IPS DF 6.9 (cell line): Measurements from ENCODE around the gene KRT79.

ENCODE experiments used
- DNase-seq: peaks from one replicate; pipeline ENCODE4 v3.0.0-alpha.2; 2013; ENCODE audit warnings: low read depth, low spot score
- H3K27ac ChIP-seq: one replicate; pipeline ENCODE4 v1.5.1; 2013; ENCODE audit warnings: low read length, control low read depth
- H3K27me3 ChIP-seq: 2 replicates; pipeline ENCODE4 v1.6.1; 2013; ENCODE audit warnings: mild to moderate bottlenecking, low read length; ENCODE audit not compliant: control insufficient read depth, insufficient read depth
- H3K36me3 ChIP-seq: 2 replicates; pipeline ENCODE4 v1.6.1; 2013; ENCODE audit warnings: low read length; ENCODE audit not compliant: control insufficient read depth, insufficient read depth
- H3K4me1 ChIP-seq: 2 replicates; pipeline ENCODE4 v1.6.1; 2013; ENCODE audit warnings: low read length; ENCODE audit not compliant: control insufficient read depth, insufficient read depth
- H3K4me3 ChIP-seq: 2 replicates; pipeline ENCODE4 v1.5.1; 2013; ENCODE audit warnings: mild to moderate bottlenecking, low read length
- H3K9me3 ChIP-seq: 2 replicates; pipeline ENCODE4 v1.6.1; 2013; ENCODE audit warnings: low read length, inconsistent platforms; ENCODE audit not compliant: control insufficient read depth, insufficient read depth
- WGBS: extraction: QIAGEN DNeasy Blood & Tissue Kit; methylation state at CpG from one replicate; pipeline ENCODE4 v1.1.7; 2013; ENCODE audit warnings: mixed read lengths, missing lambda C conversion rate; ENCODE audit not compliant: insufficient read length, insufficient coverage; 5-methylcytosine and 5-hydroxymethylcytosine counted together

The KRT79 gene

DNA sequence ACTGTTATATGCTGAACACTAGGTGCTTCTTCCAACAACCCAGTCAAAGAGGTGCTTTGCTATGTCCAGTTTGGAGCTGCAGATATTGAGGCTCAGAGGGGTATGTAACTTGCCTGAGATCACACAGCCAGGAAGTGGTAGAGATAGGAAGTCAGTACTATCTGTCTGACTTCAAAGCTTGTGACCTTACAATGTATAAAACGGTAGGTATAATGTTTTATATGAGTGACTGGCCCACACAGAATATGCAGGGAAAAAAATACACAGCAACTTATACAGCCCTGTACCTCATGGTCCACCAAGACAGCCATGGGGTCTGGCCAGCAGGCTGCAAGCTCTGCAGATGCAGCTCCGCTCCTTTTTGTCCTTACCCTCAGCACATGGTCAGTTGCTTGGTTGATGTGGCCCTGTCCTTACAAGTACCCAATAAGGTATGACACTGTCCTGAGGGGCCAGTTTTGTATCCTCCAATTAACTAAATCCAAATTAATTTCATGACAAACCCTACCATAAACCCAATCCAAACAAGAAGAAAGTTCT, 16.3 kb downstream of the KRT79 start:
- no peaks in the 10 kb centered on the region for H3K4me1 ChIP-seq
- no peaks in the 10 kb centered on the region for H3K27me3 ChIP-seq
- H3K36me3 ChIP-seq, result no peaks in the 10 kb centered on the region
- no peak overlapping the region for H3K4me3 ChIP-seq
- DNase-seq, result no peak
- no peaks in the 10 kb centered on the region for H3K9me3 ChIP-seq
- no peak overlapping the region for H3K27ac ChIP-seq
- WGBS, result no CpG with 5 or more reads among the region's 2 CpGs

DNA sequence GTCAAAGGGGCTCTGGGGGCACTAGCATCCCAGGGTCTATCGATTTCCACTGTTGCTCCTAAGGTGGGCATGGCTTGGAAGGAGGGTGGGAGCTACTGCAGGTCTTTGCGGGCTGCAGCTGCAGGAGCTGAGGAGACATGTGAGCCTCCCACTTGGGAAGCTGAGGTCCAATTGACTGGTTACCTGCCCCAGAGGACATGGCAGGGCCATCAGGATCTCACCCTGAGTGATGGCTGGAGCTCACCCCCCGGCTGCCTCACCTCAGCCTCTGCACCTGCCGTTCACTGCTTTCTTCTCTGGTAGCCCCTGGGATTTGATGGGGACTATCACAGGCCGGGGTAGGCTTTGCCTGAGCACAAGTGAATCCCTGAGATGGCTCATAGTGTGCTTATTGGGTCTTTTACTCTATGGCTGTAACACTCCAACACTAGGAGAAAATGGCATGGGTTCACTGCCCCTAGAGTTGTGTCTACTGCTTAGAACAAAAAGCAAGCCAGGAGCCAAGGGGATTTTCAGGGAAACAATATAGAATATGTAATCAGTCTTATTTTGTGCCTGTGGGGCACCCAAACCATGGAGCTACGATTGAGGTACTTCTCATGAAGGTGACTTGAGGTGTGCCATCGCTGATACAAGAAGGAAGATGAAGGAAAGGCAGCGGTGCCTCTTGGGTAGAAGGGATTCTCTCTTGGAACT, 17.0 kb downstream of the KRT79 start:
- no peaks in the 10 kb centered on the region for H3K9me3 ChIP-seq
- H3K4me3 ChIP-seq, result no peak overlapping the region
- WGBS, result no CpG with 5 or more reads among the region's 8 CpGs
- H3K27ac ChIP-seq, result no peak overlapping the region
- no peak for DNase-seq
- H3K4me1 ChIP-seq, result no peaks in the 10 kb centered on the region
- H3K27me3 ChIP-seq, result no peaks in the 10 kb centered on the region
- H3K36me3 ChIP-seq, result no peaks in the 10 kb centered on the region

DNA sequence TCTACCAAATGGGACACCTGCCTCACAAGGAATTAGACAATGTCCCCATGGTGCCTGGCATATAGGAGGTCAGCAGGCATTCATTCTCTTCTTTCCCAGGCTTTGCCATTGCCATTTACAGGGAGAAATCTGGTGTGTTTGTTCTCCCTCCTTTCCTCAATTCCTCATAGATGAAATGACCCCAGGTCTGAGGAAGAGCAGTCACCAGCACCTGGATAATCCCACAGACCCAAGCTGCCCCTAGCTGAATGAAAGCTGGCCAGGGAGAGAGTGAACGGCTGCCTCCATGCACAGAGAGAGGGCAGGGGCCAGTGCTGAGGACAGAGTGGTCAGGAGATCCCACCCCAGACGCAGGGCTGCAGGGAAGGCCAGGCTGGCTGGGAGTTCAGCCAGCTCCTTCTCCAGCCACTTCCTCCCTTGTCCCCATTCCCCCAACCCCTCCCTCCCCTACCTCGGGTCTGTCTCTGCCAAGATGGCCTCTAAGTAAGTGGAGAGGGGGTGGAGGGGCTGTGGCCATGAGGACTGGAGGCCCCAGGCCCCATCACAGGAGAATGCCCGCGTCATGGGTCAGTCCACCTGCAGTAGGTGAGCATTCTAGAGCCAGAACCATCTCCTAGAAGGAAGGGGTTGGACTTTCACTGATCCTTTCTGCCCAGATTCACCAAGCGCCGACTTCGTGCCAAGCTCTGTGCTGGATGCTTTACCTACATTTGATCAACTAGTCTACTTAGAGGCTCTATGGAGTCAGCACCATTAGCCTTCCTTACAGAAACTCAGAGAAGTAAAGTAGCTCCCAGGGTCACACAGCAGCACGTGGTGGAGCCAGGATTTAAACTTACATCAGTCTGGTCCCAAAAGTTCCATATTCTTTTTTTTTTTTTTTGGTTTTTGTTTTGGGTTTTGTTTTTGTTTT, 18.2 kb downstream of the KRT79 start:
- no peak overlapping the region for H3K27ac ChIP-seq
- H3K27me3 ChIP-seq, result no peaks in the 10 kb centered on the region
- H3K36me3 ChIP-seq, result no peaks in the 10 kb centered on the region
- H3K9me3 ChIP-seq, result no peaks in the 10 kb centered on the region
- no peak for DNase-seq
- WGBS, result no CpG with 5 or more reads among the region's 9 CpGs
- no peak overlapping the region for H3K4me3 ChIP-seq
- H3K4me1 ChIP-seq, result no peaks in the 10 kb centered on the region

DNA sequence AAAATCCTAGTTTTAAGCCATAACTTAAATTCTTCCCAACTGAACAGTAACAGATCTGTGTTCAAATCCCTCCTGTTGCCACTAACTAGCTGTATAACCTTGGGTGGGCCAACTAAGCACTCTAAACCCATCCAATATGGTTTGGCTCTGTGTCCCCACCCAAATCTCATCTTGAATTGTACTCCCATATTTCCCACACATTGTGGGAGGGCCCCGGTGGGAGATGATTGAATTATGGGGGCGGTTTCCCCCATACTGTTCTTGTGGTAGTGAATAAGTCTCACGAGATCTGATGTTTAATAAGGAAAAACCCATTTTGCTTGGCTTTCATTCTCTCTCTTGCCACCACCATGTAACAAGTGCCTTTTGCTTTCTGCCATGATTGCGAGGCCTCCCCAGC, 18.9 kb downstream of the KRT79 start:
- no peak for DNase-seq
- WGBS, result no CpG with 5 or more reads among the region's 4 CpGs
- H3K4me1 ChIP-seq, result no peaks in the 10 kb centered on the region

DNA sequence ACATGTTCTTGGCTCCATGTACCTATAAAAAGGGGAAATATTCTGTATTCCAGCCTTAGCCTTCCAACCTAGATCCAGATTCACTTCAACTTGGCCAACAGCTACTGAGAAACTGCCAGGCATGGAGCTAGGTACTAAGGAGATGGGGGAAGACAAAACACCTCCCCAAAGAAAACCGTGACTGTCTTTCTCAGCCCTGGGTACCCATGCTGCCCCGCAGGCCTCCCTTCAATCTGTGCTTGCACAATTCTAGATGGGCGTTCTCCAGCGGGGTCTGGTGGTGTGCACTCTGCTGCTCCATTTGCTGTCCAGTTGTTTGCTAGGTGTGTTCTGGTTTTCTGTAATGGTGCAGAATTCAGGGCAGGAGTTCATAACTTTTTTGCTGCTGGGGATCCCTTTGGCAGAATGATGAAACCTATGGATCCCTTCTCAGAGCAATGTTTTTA, 19.4 kb downstream of the KRT79 start:
- Histone ChIP-seq H3K36me3 (no peaks in the 10 kb centered on the region), H3K27me3 (no peaks in the 10 kb centered on the region), H3K27ac (no peak overlapping the region), H3K4me1 (no peaks in the 10 kb centered on the region), H3K4me3 (no peak overlapping the region), H3K9me3 (no peaks in the 10 kb centered on the region)
- DNase-seq, result no peak
- WGBS, result no CpG with 5 or more reads among the region's 4 CpGs

More for the DNA sequence above, 18.9 kb downstream of the KRT79 start:
- Histone ChIP-seq H3K4me3 (no peak overlapping the region), H3K27ac (no peak overlapping the region), H3K36me3 (no peaks in the 10 kb centered on the region), H3K9me3 (no peaks in the 10 kb centered on the region), H3K27me3 (no peaks in the 10 kb centered on the region)

DNA sequence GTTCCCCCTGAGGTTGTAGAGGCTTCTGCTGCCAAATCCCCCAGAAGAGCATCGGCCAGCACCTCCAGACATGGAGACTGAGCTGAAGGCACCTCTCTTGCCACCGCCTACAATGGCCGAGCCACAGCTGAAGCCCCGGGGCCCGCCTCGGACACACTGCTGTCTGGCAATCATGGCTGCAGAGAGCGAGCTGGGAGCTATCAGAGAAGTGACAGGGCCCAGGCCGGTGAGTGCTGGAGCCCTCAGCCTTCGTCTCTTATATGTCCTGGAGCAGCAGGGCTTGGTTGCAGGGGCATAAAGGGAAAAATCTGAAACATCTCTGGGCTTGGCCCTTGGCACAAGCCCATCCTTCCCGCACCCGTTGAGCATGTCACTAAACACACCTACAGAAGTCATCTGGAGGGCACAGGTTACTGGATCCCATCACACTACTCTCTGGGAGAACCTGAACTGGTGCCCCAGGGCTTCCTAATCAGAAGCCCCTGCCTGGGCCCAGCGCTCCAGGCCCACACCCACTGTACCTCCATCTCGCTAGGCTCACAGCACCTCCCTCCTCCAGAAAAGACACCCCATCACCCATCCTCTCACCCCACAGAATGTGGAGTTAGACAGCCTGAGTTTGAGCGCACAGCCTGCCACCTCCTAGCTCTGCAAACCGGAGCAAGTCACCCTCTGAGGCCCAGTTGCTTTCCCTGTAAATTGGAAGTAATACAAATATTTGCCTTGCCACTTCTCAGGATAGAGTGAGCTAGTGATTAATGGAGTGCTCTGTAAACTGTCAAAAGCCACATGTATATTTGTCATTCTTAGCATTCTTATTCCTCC, 20.0 kb downstream of the KRT79 start, which contains the start of gene KRT4:
Gene KRT4 (minus strand): TSS at position 232 of the 825 bp plus-strand sequence. CDS start 58 bp downstream, at position 174.
- Histone ChIP-seq H3K27ac (no peak within 1 kb of the TSS), H3K27me3 (no peaks in the 10 kb centered on the region), H3K4me3 (no peak within 1 kb of the TSS), H3K4me1 (no peaks in the 10 kb centered on the region), H3K9me3 (no peaks in the 10 kb centered on the region), H3K36me3 (no peaks in the 10 kb centered on the region)
- no CpG with 5 or more reads among the region's 15 CpGs for WGBS
- DNase-seq, result no peak

DNA sequence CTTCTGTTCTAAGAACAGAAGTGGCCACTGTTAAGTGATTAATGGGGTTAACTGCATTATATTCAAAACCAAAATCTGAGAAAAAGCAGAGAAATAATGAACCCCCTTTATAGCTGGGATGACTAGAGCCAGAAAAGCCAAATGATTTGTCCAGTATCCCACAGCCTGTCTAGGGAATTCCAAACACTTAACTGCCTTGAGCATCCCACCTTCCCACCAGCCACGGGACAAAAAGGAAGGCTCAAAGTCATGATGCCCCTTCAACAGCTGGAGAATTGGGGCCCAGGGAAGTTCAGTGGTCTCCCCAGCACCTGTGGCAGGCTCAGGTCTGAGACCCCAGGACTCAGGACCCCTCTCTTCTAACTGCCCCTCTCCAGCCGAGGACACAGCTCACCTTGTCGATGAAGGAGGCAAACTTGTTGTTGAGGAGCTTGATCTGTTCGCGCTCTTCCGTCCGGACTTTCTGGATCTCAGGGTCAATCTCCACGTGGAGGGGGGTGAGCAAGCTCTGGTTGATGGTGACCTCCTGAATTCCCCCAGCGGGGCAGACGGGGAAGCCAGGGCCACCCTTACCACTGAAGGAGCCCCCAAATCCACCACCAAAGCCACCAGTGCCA, 20.8 kb downstream of the KRT79 start:
- H3K27me3 ChIP-seq, result no peaks in the 10 kb centered on the region
- WGBS, result no CpG with 5 or more reads among the region's 10 CpGs

DNA sequence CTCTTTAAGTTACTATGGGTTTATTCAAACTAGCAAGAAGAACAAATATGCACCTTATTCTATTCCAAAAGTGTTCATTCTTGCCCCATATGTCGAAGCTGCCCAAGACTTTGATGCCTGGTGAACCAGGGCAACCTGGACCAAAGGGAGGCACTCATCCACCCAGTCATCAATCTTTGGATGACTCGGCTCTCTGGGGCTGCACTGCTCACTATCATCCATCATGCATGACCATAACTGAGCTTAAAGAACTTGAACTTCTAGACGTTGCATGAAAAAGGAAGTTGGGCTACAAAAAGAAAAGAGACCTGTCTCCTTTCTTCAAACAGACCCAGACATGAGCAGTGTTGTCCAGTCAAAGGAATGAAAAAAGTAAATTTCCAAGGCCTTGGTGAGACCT, 21.4 kb downstream of the KRT79 start:
- no peak overlapping the region for H3K27ac ChIP-seq

More for the DNA sequence above, 20.8 kb downstream of the KRT79 start:
- Histone ChIP-seq H3K9me3 (no peaks in the 10 kb centered on the region), H3K27ac (no peak overlapping the region), H3K4me3 (no peak overlapping the region), H3K4me1 (no peaks in the 10 kb centered on the region), H3K36me3 (no peaks in the 10 kb centered on the region)
- DNase-seq, result no peak

DNA sequence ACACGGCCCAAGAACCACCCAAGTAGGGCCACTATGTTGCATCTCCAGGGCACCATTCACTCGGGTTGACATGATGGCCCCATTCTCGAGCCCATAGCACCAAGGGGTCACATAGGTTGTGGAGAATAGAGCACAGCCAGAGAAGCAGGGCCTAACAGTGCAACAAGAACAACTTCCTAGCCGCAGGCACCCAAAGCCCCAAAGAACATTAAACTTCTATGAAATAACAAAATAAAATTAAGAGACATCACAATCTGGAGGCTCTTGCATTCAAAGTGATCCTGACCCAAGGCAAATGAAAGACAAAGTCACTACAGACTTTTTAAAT, 22.1 kb downstream of the KRT79 start:
- no CpG with 5 or more reads among the region's 4 CpGs for WGBS
- no peaks in the 10 kb centered on the region for H3K27me3 ChIP-seq
- no peak for DNase-seq
- H3K27ac ChIP-seq, result no peak overlapping the region
- no peak overlapping the region for H3K4me3 ChIP-seq
- H3K36me3 ChIP-seq, result no peaks in the 10 kb centered on the region
- no peaks in the 10 kb centered on the region for H3K9me3 ChIP-seq
- H3K4me1 ChIP-seq, result no peaks in the 10 kb centered on the region

More for the DNA sequence above, 21.4 kb downstream of the KRT79 start:
- Histone ChIP-seq H3K27me3 (no peaks in the 10 kb centered on the region), H3K4me3 (no peak overlapping the region), H3K4me1 (no peaks in the 10 kb centered on the region), H3K9me3 (no peaks in the 10 kb centered on the region), H3K36me3 (no peaks in the 10 kb centered on the region)
- WGBS, result no CpG with 5 or more reads among the region's 3 CpGs
- no peak for DNase-seq
